GM12891 (cell line): ENCODE data around the gene PEX6.

Experiments
- PAX5 ChIP-seq: IDR thresholded peaks from 2 replicates; pipeline ENCODE4 v1.6.1; 2011; ENCODE audit warnings: low read length, moderate library complexity, mild to moderate bottlenecking; ENCODE audit not compliant: insufficient read depth, severe bottlenecking
- POLR2A ChIP-seq: IDR thresholded peaks from 2 replicates; pipeline ENCODE4 v1.6.1; 2011; ENCODE audit warnings: low read depth, low read length, control low read depth
- POLR2AphosphoS5 ChIP-seq: IDR thresholded peaks from 2 replicates; pipeline ENCODE4 v1.6.1; 2011; ENCODE audit warnings: low read depth, low read length, control low read depth
- POU2F2 ChIP-seq: IDR thresholded peaks from 2 replicates; pipeline ENCODE4 v1.6.1; 2011; ENCODE audit warnings: low read depth, mild to moderate bottlenecking, control low read depth, low read length, moderate library complexity
- SPI1 ChIP-seq: IDR thresholded peaks from 2 replicates; pipeline ENCODE4 v1.6.1; 2011; ENCODE audit warnings: low read depth, low read length, control low read depth
- TAF1 ChIP-seq: IDR thresholded peaks from 2 replicates; pipeline ENCODE4 v1.6.1; 2011; ENCODE audit warnings: low read depth, low read length, control low read depth

DNA sequence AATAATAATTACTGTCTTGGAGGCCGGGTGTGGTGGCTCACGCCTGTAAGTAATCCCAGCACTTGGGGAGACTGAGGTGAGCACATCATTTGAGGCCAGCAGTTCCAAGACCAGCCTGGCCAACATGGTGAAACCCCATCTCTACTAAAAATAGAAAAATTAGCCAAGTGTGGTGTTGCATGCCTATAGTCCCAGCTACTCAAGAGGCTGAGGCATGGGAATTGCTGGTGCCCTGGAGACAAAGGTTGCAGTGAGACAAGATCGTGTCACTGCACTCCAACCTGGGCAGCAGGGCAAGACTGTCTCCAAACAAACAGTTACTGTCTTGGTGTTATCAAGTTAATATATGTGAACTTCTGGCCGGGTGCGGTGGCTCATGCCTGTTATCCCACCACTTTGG, 47.4 kb upstream of the PEX6 start:
- TF ChIP-seq POLR2AphosphoS5 (no peak), POLR2A (no peak), SPI1 (no peak), TAF1 (no peak), POU2F2 (no peak), PAX5 (no peak)
